ENCODE data around the gene NLRP10. TPM values are rescaled to one million over a fixed set of nuclear protein-coding genes. Genes with fewer than 3 reads are reported as not detected.

NLRP10 gene
- total RNA-seq, 1 donor from 2014 or later = not detected

DNA sequence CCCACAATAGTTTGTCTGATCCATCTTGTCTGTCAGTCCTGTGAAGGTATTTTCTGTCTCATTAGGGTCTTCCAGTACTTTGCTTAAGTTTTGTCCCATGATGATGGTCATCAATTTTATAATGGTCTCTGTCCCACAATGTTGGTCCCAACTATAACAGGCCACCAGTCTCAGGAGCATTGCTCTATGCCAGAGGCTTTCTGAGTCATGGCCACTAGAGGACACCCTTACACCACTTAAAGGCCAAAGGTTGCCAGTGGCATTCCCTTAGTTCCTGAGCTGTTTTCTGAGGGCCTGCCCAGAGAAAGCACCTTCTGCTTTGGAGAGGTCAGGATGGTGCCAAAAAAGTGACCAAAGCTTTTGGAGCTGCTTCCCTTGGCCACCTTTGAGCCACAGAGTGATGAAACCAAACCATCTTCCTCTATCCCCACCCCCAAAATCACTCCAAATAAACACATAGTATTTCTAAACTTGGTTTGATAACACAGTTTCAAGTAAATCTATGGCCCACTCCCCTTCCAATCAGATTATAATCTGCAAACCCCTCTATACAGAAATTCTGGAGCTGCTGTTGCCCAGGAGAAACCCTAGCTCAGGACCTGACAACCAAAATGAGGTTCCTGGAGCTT is 41.2 kb upstream of the NLRP10 start:
- Histone ChIP-seq H3K27ac (replicated peaks) (no peak overlapping the region), H3K9me3 (replicated peaks) (no peaks in the 10 kb centered on the region), H3K4me1 (no peaks in the 10 kb centered on the region), H3K27me3 (ENCODE audit: low read depth) (no peaks in the 10 kb centered on the region), H3K36me3 (no peaks in the 10 kb centered on the region), H3K4me3 (no peak overlapping the region)
- intact Hi-C loops (cut with micrococcal nuclease) = no loop called here
- peak; percentile 31 for DNase-seq
- TF ChIP-seq, protein P1, sequence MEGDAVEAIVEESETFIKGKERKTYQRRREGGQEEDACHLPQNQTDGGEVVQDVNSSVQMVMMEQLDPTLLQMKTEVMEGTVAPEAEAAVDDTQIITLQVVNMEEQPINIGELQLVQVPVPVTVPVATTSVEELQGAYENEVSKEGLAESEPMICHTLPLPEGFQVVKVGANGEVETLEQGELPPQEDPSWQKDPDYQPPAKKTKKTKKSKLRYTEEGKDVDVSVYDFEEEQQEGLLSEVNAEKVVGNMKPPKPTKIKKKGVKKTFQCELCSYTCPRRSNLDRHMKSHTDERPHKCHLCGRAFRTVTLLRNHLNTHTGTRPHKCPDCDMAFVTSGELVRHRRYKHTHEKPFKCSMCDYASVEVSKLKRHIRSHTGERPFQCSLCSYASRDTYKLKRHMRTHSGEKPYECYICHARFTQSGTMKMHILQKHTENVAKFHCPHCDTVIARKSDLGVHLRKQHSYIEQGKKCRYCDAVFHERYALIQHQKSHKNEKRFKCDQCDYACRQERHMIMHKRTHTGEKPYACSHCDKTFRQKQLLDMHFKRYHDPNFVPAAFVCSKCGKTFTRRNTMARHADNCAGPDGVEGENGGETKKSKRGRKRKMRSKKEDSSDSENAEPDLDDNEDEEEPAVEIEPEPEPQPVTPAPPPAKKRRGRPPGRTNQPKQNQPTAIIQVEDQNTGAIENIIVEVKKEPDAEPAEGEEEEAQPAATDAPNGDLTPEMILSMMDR (IDR thresholded peaks at IDR 0.05; ENCODE audit: borderline replicate concordance) = peak; percentile 88

DNA sequence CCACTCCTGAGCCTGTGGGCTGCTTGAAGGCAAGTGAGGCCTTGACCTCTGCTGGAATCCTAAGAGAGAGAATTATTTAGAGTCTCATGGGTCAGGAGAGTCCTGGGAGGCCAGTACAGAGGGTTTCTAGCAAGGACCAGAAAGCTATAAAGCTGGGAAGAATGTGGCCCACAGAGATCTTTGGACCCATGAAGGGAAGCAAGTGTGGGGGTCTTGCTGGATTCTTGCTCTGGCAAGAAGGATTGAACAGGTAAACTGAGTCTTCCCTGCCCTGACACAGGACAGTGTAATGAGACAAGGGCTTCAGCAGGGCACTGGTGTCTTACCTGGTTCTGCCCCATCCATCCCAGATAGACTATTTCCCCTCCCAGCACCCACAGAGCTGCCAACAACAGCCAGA is 40.3 kb upstream of the NLRP10 start:
- TF ChIP-seq, protein P1 (IDR thresholded peaks at IDR 0.05; ENCODE audit: borderline replicate concordance) = no peak
- Histone ChIP-seq H3K4me1 (no peaks in the 10 kb centered on the region), H3K27me3 (ENCODE audit: low read depth) (no peaks in the 10 kb centered on the region), H3K36me3 (no peaks in the 10 kb centered on the region), H3K4me3 (no peak overlapping the region), H3K9me3 (replicated peaks) (no peaks in the 10 kb centered on the region), H3K27ac (replicated peaks) (no peak overlapping the region)
- no peak for DNase-seq
- intact Hi-C loops (cut with micrococcal nuclease) = no loop called here

DNA sequence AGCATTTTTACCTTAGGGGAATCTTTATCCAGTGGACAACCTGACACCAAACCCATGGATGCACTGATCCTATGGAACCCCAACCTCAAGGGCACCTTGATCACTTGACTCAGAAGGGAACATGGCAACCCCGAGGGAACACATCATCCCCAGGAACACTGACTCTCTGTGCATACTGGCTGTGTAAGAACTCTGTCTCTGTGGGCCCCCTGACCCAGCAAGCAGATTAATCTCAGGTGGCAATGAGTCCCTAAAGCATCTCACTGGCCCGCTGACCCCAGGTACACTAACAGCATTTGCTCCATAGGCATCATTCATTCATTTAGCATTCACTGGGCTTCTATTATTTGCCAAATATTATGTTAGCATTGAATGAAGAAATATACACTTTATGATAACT is 38.8 kb upstream of the NLRP10 start:
- Histone ChIP-seq H3K27me3 (ENCODE audit: low read depth) (no peaks in the 10 kb centered on the region), H3K9me3 (replicated peaks) (no peaks in the 10 kb centered on the region), H3K4me1 (no peaks in the 10 kb centered on the region), H3K27ac (replicated peaks) (no peak overlapping the region), H3K4me3 (no peak overlapping the region), H3K36me3 (peaks cover 8% of the 10 kb centered on the region)
- no peak for DNase-seq
- intact Hi-C loops (cut with micrococcal nuclease) = no loop called here
- TF ChIP-seq, protein P1 (IDR thresholded peaks at IDR 0.05; ENCODE audit: borderline replicate concordance) = no peak

DNA sequence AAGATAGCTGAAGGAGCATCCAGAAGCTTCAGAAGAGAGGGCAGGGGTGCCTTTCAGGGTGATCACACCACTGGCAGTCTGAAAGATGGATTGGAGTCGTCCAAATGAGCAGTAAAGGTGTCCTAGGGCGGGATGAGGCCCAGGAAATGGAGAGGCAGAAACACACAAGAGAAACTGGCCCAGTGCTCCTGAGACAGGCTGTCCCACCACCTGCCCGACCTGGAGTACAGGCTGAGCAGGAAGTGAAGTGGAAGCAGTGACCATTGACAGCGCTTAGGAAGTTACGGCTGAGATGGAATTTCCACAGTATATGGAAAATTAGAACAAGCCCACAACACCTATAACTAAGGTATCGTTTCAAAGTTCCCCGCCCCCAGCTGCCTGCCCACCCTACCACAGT is 37.9 kb upstream of the NLRP10 start:
- peaks cover 16% of the 10 kb centered on the region for H3K36me3 ChIP-seq
- H3K4me1 ChIP-seq = no peaks in the 10 kb centered on the region
- TF ChIP-seq, protein P1 (IDR thresholded peaks at IDR 0.05; ENCODE audit: borderline replicate concordance) = no peak
- no peak overlapping the region for H3K4me3 ChIP-seq
- H3K27ac ChIP-seq (replicated peaks) = no peak overlapping the region
- no peaks in the 10 kb centered on the region for H3K9me3 ChIP-seq (replicated peaks)
- intact Hi-C loops (cut with micrococcal nuclease) = no loop called here
- no peaks in the 10 kb centered on the region for H3K27me3 ChIP-seq (ENCODE audit: low read depth)
- DNase-seq = no peak

DNA sequence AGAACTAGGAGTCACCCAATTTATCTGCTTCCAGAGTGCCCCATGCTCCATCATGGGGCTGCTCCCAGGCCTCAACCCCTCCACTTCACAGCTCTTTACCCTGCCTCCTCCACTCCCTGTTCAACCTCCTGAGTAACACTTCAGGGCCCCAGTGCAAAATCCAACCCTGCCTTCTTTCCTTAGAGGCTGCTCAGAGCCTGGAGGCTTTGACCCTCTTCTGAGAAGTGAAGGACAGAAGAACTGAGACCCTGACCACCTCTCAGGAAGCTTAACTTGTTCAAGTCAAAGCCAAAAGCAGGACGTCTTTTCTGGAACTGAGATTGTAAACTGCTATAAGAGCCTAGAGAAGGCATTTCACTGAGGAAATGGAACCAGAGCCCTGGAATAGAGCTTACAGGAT is 37.4 kb upstream of the NLRP10 start:
- H3K4me1 ChIP-seq = no peaks in the 10 kb centered on the region
- H3K27me3 ChIP-seq (ENCODE audit: low read depth) = no peaks in the 10 kb centered on the region
- TF ChIP-seq, protein P1 (IDR thresholded peaks at IDR 0.05; ENCODE audit: borderline replicate concordance) = no peak

More for the DNA sequence above, 37.4 kb upstream of the NLRP10 start:
- Histone ChIP-seq H3K36me3 (peaks cover 21% of the 10 kb centered on the region), H3K4me3 (no peak overlapping the region), H3K27ac (replicated peaks) (no peak overlapping the region), H3K9me3 (replicated peaks) (no peaks in the 10 kb centered on the region)
- intact Hi-C loops (cut with micrococcal nuclease) = no loop called here
- DNase-seq = no peak

Measured in left ventricle myocardium inferior (tissue), 1 donor.